Measurements from ENCODE around the gene RNF6.

RNF6 gene

GRCh38 chr13:26221721-26222519, at the start of gene RNF6:
RNF6 (minus strand) TSS chr13:26222314; CDS start chr13:26219649, 2,665 bp downstream.
- TF ChIP-seq CTCF (IDR thresholded peaks at IDR 0.05; ENCODE audit: low read depth, low read length) = no peak
- peak; percentile 98 for DNase-seq (ENCODE audit: extremely low read depth, low read depth)

GRCh38 chr13:26270707-26271106, 48.6 kb upstream of the RNF6 start:
- no peak for TF ChIP-seq CTCF (IDR thresholded peaks at IDR 0.05; ENCODE audit: low read depth, low read length)
- DNase-seq (ENCODE audit: extremely low read depth, low read depth) = no peak

- no peak for TF ChIP-seq CTCF (IDR thresholded peaks at IDR 0.05; ENCODE audit: low read depth, low read length)
- DNase-seq (ENCODE audit: extremely low read depth, low read depth) = no peak
Observed at GRCh38 chr13:26266311-26266710, 44.2 kb upstream of the RNF6 start.

- no peak for DNase-seq (ENCODE audit: extremely low read depth, low read depth)
- no peak for TF ChIP-seq CTCF (IDR thresholded peaks at IDR 0.05; ENCODE audit: low read depth, low read length)
Observed at GRCh38 chr13:26262156-26262555, 40.0 kb upstream of the RNF6 start.

- DNase-seq (ENCODE audit: extremely low read depth, low read depth) = no peak
- TF ChIP-seq CTCF (IDR thresholded peaks at IDR 0.05; ENCODE audit: low read depth, low read length) = no peak
Observed at GRCh38 chr13:26259634-26260033, 37.5 kb upstream of the RNF6 start.

- no peak for DNase-seq (ENCODE audit: extremely low read depth, low read depth)
- TF ChIP-seq CTCF (IDR thresholded peaks at IDR 0.05; ENCODE audit: low read depth, low read length) = no peak
Observed at GRCh38 chr13:26257049-26257448, 34.9 kb upstream of the RNF6 start.

- DNase-seq (ENCODE audit: extremely low read depth, low read depth) = no peak
- peak; percentile 23 for TF ChIP-seq CTCF (IDR thresholded peaks at IDR 0.05; ENCODE audit: low read depth, low read length)
Observed at GRCh38 chr13:26255691-26256277, 33.7 kb upstream of the RNF6 start.
